ENCODE data around the gene ITGB6.
"Not testable (repeated sequence)": the region's sequence is repeated elsewhere in the genome, so short reads cannot be mapped to it uniquely, and the experiment has no call there.

The ITGB6 gene

GRCh38 chr2:160148419-160148818, 51.7 kb downstream of the ITGB6 start:
- not testable (repeated sequence) for H3K27ac Mint-ChIP-seq; H3K27me3 Mint-ChIP-seq; DNase-seq (ENCODE audit: low spot score in 2 of 2); H3K9me3 Mint-ChIP-seq; H3K4me1 Mint-ChIP-seq; H3K36me3 Mint-ChIP-seq; H3K4me3 Mint-ChIP-seq; ATAC-seq (ENCODE audit: low read depth)

GRCh38 chr2:160145471-160145870, 54.6 kb downstream of the ITGB6 start:
- Mint-ChIP-seq H3K36me3 (no peaks in the 10 kb centered on the region), H3K4me3 (no peak overlapping the region), H3K9me3 (no peaks in the 10 kb centered on the region), H3K27ac (no peak overlapping the region), H3K27me3 (peaks cover 9% of the 10 kb centered on the region), H3K4me1 (no peaks in the 10 kb centered on the region)
- DNase-seq (ENCODE audit: low spot score in 2 of 2) (no peak), ATAC-seq (ENCODE audit: low read depth) (no peak)

- Mint-ChIP-seq H3K27ac (no peak overlapping the region), H3K9me3 (no peaks in the 10 kb centered on the region), H3K27me3 (peaks cover 9% of the 10 kb centered on the region), H3K36me3 (no peaks in the 10 kb centered on the region), H3K4me1 (no peaks in the 10 kb centered on the region), H3K4me3 (no peak overlapping the region)
- ATAC-seq (ENCODE audit: low read depth) = no peak
- no peak for DNase-seq (ENCODE audit: low spot score in 2 of 2)
Observed at GRCh38 chr2:160144280-160144990, 55.6 kb downstream of the ITGB6 start.

- no peaks in the 10 kb centered on the region for H3K4me1 Mint-ChIP-seq
- H3K4me3 Mint-ChIP-seq = no peak overlapping the region
- H3K9me3 Mint-ChIP-seq = no peaks in the 10 kb centered on the region
- DNase-seq (ENCODE audit: low spot score in 2 of 2) (no peak), ATAC-seq (ENCODE audit: low read depth) (no peak)
- H3K27me3 Mint-ChIP-seq = peaks cover 11% of the 10 kb centered on the region
- no peak overlapping the region for H3K27ac Mint-ChIP-seq
- H3K36me3 Mint-ChIP-seq = no peaks in the 10 kb centered on the region
Observed at GRCh38 chr2:160142472-160142871, 57.6 kb downstream of the ITGB6 start.

- Mint-ChIP-seq H3K27me3 (peaks cover 11% of the 10 kb centered on the region), H3K4me3 (no peak overlapping the region), H3K4me1 (no peaks in the 10 kb centered on the region), H3K9me3 (no peaks in the 10 kb centered on the region), H3K27ac (no peak overlapping the region), H3K36me3 (no peaks in the 10 kb centered on the region)
- ATAC-seq (ENCODE audit: low read depth) (no peak), DNase-seq (ENCODE audit: low spot score in 2 of 2) (no peak)
Observed at GRCh38 chr2:160141912-160142311, 58.2 kb downstream of the ITGB6 start.

- H3K27me3 Mint-ChIP-seq = peaks cover 9% of the 10 kb centered on the region
- ATAC-seq (ENCODE audit: low read depth) (no peak), DNase-seq (ENCODE audit: low spot score in 2 of 2) (no peak)
- H3K9me3 Mint-ChIP-seq = no peaks in the 10 kb centered on the region
- H3K36me3 Mint-ChIP-seq = no peaks in the 10 kb centered on the region
- H3K4me3 Mint-ChIP-seq = no peak overlapping the region
- H3K27ac Mint-ChIP-seq = no peak overlapping the region
- no peaks in the 10 kb centered on the region for H3K4me1 Mint-ChIP-seq
Observed at GRCh38 chr2:160141419-160141818, 58.7 kb downstream of the ITGB6 start.

GRCh38 chr2:160140471-160140870, 59.6 kb downstream of the ITGB6 start:
- Mint-ChIP-seq H3K4me1 (no peaks in the 10 kb centered on the region), H3K36me3 (no peaks in the 10 kb centered on the region), H3K9me3 (no peaks in the 10 kb centered on the region), H3K27me3 (peaks cover 6% of the 10 kb centered on the region), H3K27ac (no peak overlapping the region), H3K4me3 (no peak overlapping the region)
- DNase-seq (ENCODE audit: low spot score in 2 of 2) = no peak
- no peak for ATAC-seq (ENCODE audit: low read depth)

GRCh38 chr2:160139991-160140390, 60.1 kb downstream of the ITGB6 start:
- Mint-ChIP-seq H3K27me3 (peaks cover 6% of the 10 kb centered on the region), H3K27ac (no peak overlapping the region), H3K9me3 (no peaks in the 10 kb centered on the region), H3K4me3 (no peak overlapping the region), H3K36me3 (no peaks in the 10 kb centered on the region), H3K4me1 (no peaks in the 10 kb centered on the region)
- no peak for DNase-seq (ENCODE audit: low spot score in 2 of 2)
- no peak for ATAC-seq (ENCODE audit: low read depth)

GRCh38 chr2:160139350-160139749, 60.7 kb downstream of the ITGB6 start:
- no peaks in the 10 kb centered on the region for H3K9me3 Mint-ChIP-seq
- H3K27ac Mint-ChIP-seq = no peak overlapping the region
- DNase-seq (ENCODE audit: low spot score in 2 of 2) (no peak), ATAC-seq (ENCODE audit: low read depth) (no peak)
- H3K36me3 Mint-ChIP-seq = no peaks in the 10 kb centered on the region
- H3K27me3 Mint-ChIP-seq = peaks cover 5% of the 10 kb centered on the region
- no peaks in the 10 kb centered on the region for H3K4me1 Mint-ChIP-seq
- no peak overlapping the region for H3K4me3 Mint-ChIP-seq

GRCh38 chr2:160138406-160138805, 61.7 kb downstream of the ITGB6 start:
- no peak for ATAC-seq (ENCODE audit: low read depth)
- Mint-ChIP-seq H3K36me3 (no peaks in the 10 kb centered on the region), H3K9me3 (no peaks in the 10 kb centered on the region), H3K27ac (no peak overlapping the region), H3K27me3 (peaks cover 5% of the 10 kb centered on the region), H3K4me1 (no peaks in the 10 kb centered on the region), H3K4me3 (no peak overlapping the region)
- DNase-seq (ENCODE audit: low spot score in 2 of 2) = no peak

- no peak overlapping the region for H3K27ac Mint-ChIP-seq
- DNase-seq (ENCODE audit: low spot score in 2 of 2) (no peak), ATAC-seq (ENCODE audit: low read depth) (no peak)
- no peaks in the 10 kb centered on the region for H3K36me3 Mint-ChIP-seq
- peaks cover 6% of the 10 kb centered on the region for H3K27me3 Mint-ChIP-seq
- peaks cover 2% of the 10 kb centered on the region for H3K9me3 Mint-ChIP-seq
- H3K4me3 Mint-ChIP-seq = no peak overlapping the region
- H3K4me1 Mint-ChIP-seq = no peaks in the 10 kb centered on the region
Observed at GRCh38 chr2:160137464-160137863, 62.6 kb downstream of the ITGB6 start.

- H3K4me3 Mint-ChIP-seq = no peak overlapping the region
- peaks cover 16% of the 10 kb centered on the region for H3K27me3 Mint-ChIP-seq
- no peaks in the 10 kb centered on the region for H3K36me3 Mint-ChIP-seq
- no peaks in the 10 kb centered on the region for H3K4me1 Mint-ChIP-seq
- ATAC-seq (ENCODE audit: low read depth) (no peak), DNase-seq (ENCODE audit: low spot score in 2 of 2) (no peak)
- H3K27ac Mint-ChIP-seq = no peak overlapping the region
- peaks cover 2% of the 10 kb centered on the region for H3K9me3 Mint-ChIP-seq
Observed at GRCh38 chr2:160132761-160133160, 67.3 kb downstream of the ITGB6 start.

- Mint-ChIP-seq H3K9me3 (no peaks in the 10 kb centered on the region), H3K4me3 (no peak overlapping the region), H3K4me1 (no peaks in the 10 kb centered on the region), H3K27me3 (peaks cover 19% of the 10 kb centered on the region), H3K36me3 (no peaks in the 10 kb centered on the region), H3K27ac (no peak overlapping the region)
- DNase-seq (ENCODE audit: low spot score in 2 of 2) (no peak), ATAC-seq (ENCODE audit: low read depth) (no peak)
Observed at GRCh38 chr2:160126756-160127155, 73.3 kb downstream of the ITGB6 start.

- no peak overlapping the region for H3K27ac Mint-ChIP-seq
- H3K36me3 Mint-ChIP-seq = no peaks in the 10 kb centered on the region
- no peaks in the 10 kb centered on the region for H3K4me1 Mint-ChIP-seq
- H3K9me3 Mint-ChIP-seq = no peaks in the 10 kb centered on the region
- no peak overlapping the region for H3K4me3 Mint-ChIP-seq
- H3K27me3 Mint-ChIP-seq = peaks cover 19% of the 10 kb centered on the region
- DNase-seq (ENCODE audit: low spot score in 2 of 2) (no peak), ATAC-seq (ENCODE audit: low read depth) (no peak)
Observed at GRCh38 chr2:160126315-160126714, 73.8 kb downstream of the ITGB6 start.

- Mint-ChIP-seq H3K4me3 (no peak overlapping the region), H3K9me3 (no peaks in the 10 kb centered on the region), H3K27me3 (peaks cover 17% of the 10 kb centered on the region), H3K36me3 (no peaks in the 10 kb centered on the region), H3K4me1 (no peaks in the 10 kb centered on the region), H3K27ac (no peak overlapping the region)
- no peak for ATAC-seq (ENCODE audit: low read depth)
- no peak for DNase-seq (ENCODE audit: low spot score in 2 of 2)
Observed at GRCh38 chr2:160125828-160126227, 74.2 kb downstream of the ITGB6 start.

Data from memory B cell (primary cell).